NCI-H774 (cell line): Measurements from ENCODE around the gene BCL2L11.

Source experiments
- DNase-seq: peaks from one replicate; lab custom pipeline; 2025; lab: John Stamatoyannopoulos, UW

Gene BCL2L11

GRCh38 chr2:111168528-111169239 lies 48.0 kb downstream of the BCL2L11 start:
- DNase-seq: peak; percentile 14

- no peak for DNase-seq
These were observed 48.6 kb downstream of the BCL2L11 start for GRCh38 chr2:111169268-111169667.

- DNase-seq: no peak
These were observed 49.2 kb downstream of the BCL2L11 start for GRCh38 chr2:111169924-111170323.

GRCh38 chr2:111171337-111171930 lies 50.7 kb downstream of the BCL2L11 start:
- DNase-seq: no peak

GRCh38 chr2:111172666-111173065 lies 52.0 kb downstream of the BCL2L11 start:
- DNase-seq: no peak

- no peak for DNase-seq
These were observed 52.6 kb downstream of the BCL2L11 start for GRCh38 chr2:111173338-111173737.

GRCh38 chr2:111173856-111174255 lies 53.1 kb downstream of the BCL2L11 start:
- no peak for DNase-seq

- DNase-seq: no peak
These were observed 54.9 kb downstream of the BCL2L11 start for GRCh38 chr2:111175615-111176014.

- no peak for DNase-seq
These were observed 55.7 kb downstream of the BCL2L11 start for GRCh38 chr2:111176388-111176787.

GRCh38 chr2:111176867-111177266 lies 56.2 kb downstream of the BCL2L11 start:
- DNase-seq: no peak

- no peak for DNase-seq
These were observed 57.6 kb downstream of the BCL2L11 start for GRCh38 chr2:111178296-111178695.

- DNase-seq: no peak
These were observed 58.2 kb downstream of the BCL2L11 start for GRCh38 chr2:111178730-111179405.

- DNase-seq: no peak
These were observed 61.4 kb downstream of the BCL2L11 start for GRCh38 chr2:111182121-111182520.

- no peak for DNase-seq
These were observed 62.0 kb downstream of the BCL2L11 start for GRCh38 chr2:111182740-111183139.

- no peak for DNase-seq
These were observed 64.1 kb downstream of the BCL2L11 start for GRCh38 chr2:111184725-111185310.

GRCh38 chr2:111185361-111186022 lies 64.8 kb downstream of the BCL2L11 start:
- peak; percentile 20 for DNase-seq

GRCh38 chr2:111186121-111186715 lies 65.5 kb downstream of the BCL2L11 start:
- no peak for DNase-seq

- DNase-seq: no peak
These were observed 66.2 kb downstream of the BCL2L11 start for GRCh38 chr2:111186933-111187332.

- no peak for DNase-seq
These were observed 68.0 kb downstream of the BCL2L11 start for GRCh38 chr2:111188681-111189080.

- DNase-seq: no peak
These were observed 68.4 kb downstream of the BCL2L11 start for GRCh38 chr2:111189106-111189505.

GRCh38 chr2:111190816-111191540 lies 70.3 kb downstream of the BCL2L11 start:
- DNase-seq: no peak
